Fibroblast of skin of back (primary cell): ENCODE measurements around the gene VKORC1L1.
"Not testable (repeated sequence)": the region's sequence is repeated elsewhere in the genome, so short reads cannot be mapped to it uniquely, and the experiment has no call there.

Experiments used
- DNase-seq: peaks from one replicate; pipeline ENCODE4 v3.0.0-alpha.2; 2013

Gene VKORC1L1

GRCh38 chr7:65945787-65946186 is 72.9 kb downstream of the VKORC1L1 start:
- DNase-seq, result not testable (repeated sequence)

GRCh38 chr7:65946904-65947303 is 74.0 kb downstream of the VKORC1L1 start:
- peak; percentile 20 for DNase-seq

GRCh38 chr7:65951837-65952578 is 79.1 kb downstream of the VKORC1L1 start:
- no peak for DNase-seq

GRCh38 chr7:65953001-65953720 is 80.3 kb downstream of the VKORC1L1 start:
- DNase-seq, result no peak

- DNase-seq, result no peak
Observed at GRCh38 chr7:65953890-65954450, 81.1 kb downstream of the VKORC1L1 start.

- no peak for DNase-seq
Observed at GRCh38 chr7:65955718-65956117, 82.8 kb downstream of the VKORC1L1 start.

- DNase-seq, result no peak
Observed at GRCh38 chr7:65960351-65961074, 87.6 kb downstream of the VKORC1L1 start.

GRCh38 chr7:65962033-65962432 is 89.2 kb downstream of the VKORC1L1 start:
- no peak for DNase-seq

- DNase-seq, result not testable (repeated sequence)
Observed at GRCh38 chr7:65964671-65965070, 91.8 kb downstream of the VKORC1L1 start.

- DNase-seq, result no peak
Observed at GRCh38 chr7:65966146-65966545, 93.3 kb downstream of the VKORC1L1 start.

GRCh38 chr7:65967361-65968155 is 94.7 kb downstream of the VKORC1L1 start:
- no peak for DNase-seq

- DNase-seq, result no peak
Observed at GRCh38 chr7:65968256-65969185, 95.6 kb downstream of the VKORC1L1 start.

GRCh38 chr7:65971021-65971420 is 98.1 kb downstream of the VKORC1L1 start:
- no peak for DNase-seq

- DNase-seq, result no peak
Observed at GRCh38 chr7:65972976-65973375, 100.1 kb downstream of the VKORC1L1 start.

- no peak for DNase-seq
Observed at GRCh38 chr7:65974191-65974801, 101.4 kb downstream of the VKORC1L1 start.

- DNase-seq, result no peak
Observed at GRCh38 chr7:65974876-65975275, 102.0 kb downstream of the VKORC1L1 start.

GRCh38 chr7:65975814-65976445 is 103.1 kb downstream of the VKORC1L1 start:
- DNase-seq, result no peak

GRCh38 chr7:65976659-65977196 is 103.9 kb downstream of the VKORC1L1 start:
- DNase-seq, result no peak

GRCh38 chr7:65978891-65979582 is 106.2 kb downstream of the VKORC1L1 start:
- no peak for DNase-seq
